Panc1 (cell line): Measurements from ENCODE around the gene MLLT3.

Experiments used
- POLR2AphosphoS5 ChIP-seq: IDR thresholded peaks from 2 replicates; pipeline ENCODE4 v1.6.1; 2012; ENCODE audit warnings: mild to moderate bottlenecking, low read depth, low read length, moderate library complexity
- TCF7L2 ChIP-seq: IDR thresholded peaks from 2 replicates; pipeline ENCODE4 v1.6.1; 2011; ENCODE audit warnings: mild to moderate bottlenecking, low read depth, low read length, inconsistent platforms
- TF ChIP-seq, protein P1 (sequence below): fragments of 450-650 bp; IDR thresholded peaks from 2 replicates; pipeline ENCODE4 v1.5.1; 2017; ENCODE audit warnings: mild to moderate bottlenecking
- TF ChIP-seq, protein P2 (sequence below), 2 experiments: IDR thresholded peaks; 2 replicates each; pipeline ENCODE4 v1.6.1; 2011 to 2012; ENCODE audit warnings: low read depth in 2 of 2, control low read depth in 1 of 2, low read length in 1 of 2, mild to moderate bottlenecking in 1 of 2, moderate library complexity in 1 of 2; ENCODE audit not compliant: insufficient read depth in 1 of 2

DNA sequence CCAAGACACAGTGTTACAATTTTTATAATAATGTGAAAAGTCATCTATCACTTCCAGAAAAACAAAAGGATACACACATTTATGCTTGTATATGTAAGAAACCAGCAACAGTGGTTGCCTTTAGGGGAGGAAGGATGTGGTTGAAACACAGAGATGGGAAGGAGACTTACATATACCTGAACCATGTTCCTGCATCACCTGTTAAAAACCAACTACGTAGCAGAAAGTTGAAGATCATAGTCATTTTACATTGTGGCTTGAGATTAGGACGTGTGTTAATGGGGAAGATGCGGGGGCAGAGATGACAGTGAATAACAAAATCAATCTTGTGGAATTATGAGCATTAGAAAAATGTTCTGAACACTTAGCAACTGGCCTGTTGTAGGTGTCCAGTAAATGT lies 307.3 kb downstream of the MLLT3 start:
- TF ChIP-seq, protein P1, sequence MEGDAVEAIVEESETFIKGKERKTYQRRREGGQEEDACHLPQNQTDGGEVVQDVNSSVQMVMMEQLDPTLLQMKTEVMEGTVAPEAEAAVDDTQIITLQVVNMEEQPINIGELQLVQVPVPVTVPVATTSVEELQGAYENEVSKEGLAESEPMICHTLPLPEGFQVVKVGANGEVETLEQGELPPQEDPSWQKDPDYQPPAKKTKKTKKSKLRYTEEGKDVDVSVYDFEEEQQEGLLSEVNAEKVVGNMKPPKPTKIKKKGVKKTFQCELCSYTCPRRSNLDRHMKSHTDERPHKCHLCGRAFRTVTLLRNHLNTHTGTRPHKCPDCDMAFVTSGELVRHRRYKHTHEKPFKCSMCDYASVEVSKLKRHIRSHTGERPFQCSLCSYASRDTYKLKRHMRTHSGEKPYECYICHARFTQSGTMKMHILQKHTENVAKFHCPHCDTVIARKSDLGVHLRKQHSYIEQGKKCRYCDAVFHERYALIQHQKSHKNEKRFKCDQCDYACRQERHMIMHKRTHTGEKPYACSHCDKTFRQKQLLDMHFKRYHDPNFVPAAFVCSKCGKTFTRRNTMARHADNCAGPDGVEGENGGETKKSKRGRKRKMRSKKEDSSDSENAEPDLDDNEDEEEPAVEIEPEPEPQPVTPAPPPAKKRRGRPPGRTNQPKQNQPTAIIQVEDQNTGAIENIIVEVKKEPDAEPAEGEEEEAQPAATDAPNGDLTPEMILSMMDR: no peak
- TF ChIP-seq, protein P2, sequence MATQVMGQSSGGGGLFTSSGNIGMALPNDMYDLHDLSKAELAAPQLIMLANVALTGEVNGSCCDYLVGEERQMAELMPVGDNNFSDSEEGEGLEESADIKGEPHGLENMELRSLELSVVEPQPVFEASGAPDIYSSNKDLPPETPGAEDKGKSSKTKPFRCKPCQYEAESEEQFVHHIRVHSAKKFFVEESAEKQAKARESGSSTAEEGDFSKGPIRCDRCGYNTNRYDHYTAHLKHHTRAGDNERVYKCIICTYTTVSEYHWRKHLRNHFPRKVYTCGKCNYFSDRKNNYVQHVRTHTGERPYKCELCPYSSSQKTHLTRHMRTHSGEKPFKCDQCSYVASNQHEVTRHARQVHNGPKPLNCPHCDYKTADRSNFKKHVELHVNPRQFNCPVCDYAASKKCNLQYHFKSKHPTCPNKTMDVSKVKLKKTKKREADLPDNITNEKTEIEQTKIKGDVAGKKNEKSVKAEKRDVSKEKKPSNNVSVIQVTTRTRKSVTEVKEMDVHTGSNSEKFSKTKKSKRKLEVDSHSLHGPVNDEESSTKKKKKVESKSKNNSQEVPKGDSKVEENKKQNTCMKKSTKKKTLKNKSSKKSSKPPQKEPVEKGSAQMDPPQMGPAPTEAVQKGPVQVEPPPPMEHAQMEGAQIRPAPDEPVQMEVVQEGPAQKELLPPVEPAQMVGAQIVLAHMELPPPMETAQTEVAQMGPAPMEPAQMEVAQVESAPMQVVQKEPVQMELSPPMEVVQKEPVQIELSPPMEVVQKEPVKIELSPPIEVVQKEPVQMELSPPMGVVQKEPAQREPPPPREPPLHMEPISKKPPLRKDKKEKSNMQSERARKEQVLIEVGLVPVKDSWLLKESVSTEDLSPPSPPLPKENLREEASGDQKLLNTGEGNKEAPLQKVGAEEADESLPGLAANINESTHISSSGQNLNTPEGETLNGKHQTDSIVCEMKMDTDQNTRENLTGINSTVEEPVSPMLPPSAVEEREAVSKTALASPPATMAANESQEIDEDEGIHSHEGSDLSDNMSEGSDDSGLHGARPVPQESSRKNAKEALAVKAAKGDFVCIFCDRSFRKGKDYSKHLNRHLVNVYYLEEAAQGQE (IDR thresholded peaks at IDR 0.05; ENCODE audit: insufficient read depth in 1 of 2, low read depth in 2 of 2, low read length in 1 of 2): no peak
- no peak for TF ChIP-seq POLR2AphosphoS5
- no peak for TF ChIP-seq TCF7L2
